Stimulated activated CD4-positive, alpha-beta T cell treated with anti-CD3 and anti-CD28 coated beads, Interleukin-2, amount 100 ng/mL, for 24 hours (primary cell): ENCODE results near the gene BPIFA2.
"Not testable (repeated sequence)": the region's sequence is repeated elsewhere in the genome, so short reads cannot be mapped to it uniquely, and the experiment has no call there.

Source experiments
- DNase-seq, 2 donors: peaks; one replicate each; pipeline ENCODE4 v3.0.0-alpha.2; 2020

The BPIFA2 gene, protein sequence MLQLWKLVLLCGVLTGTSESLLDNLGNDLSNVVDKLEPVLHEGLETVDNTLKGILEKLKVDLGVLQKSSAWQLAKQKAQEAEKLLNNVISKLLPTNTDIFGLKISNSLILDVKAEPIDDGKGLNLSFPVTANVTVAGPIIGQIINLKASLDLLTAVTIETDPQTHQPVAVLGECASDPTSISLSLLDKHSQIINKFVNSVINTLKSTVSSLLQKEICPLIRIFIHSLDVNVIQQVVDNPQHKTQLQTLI

DNA sequence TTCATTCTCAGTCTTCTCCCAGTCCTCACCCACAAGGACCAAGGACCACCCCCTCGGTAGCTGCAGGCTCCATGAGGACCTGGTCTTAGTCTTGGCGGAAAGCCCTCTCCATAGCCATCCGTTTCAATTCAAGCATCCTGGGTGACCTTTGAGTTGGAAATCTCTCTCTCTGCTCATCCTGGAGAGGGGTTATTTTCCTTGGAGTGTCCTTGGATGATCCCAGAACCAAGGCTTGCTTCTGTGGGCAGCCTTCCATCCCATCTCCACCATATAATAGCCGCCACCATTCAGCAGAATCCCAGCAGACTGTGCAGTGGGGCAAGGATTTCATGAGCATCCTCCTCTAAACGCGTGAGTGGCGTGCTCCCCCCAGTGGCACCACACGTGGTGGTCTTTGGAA lies at the start of gene BPIFA2:
Gene BPIFA2, plus strand, starts transcription at position 301 of the 400 bp plus-strand sequence. CDS start 987 bp downstream, outside the sequence.
- no peak for DNase-seq

DNA sequence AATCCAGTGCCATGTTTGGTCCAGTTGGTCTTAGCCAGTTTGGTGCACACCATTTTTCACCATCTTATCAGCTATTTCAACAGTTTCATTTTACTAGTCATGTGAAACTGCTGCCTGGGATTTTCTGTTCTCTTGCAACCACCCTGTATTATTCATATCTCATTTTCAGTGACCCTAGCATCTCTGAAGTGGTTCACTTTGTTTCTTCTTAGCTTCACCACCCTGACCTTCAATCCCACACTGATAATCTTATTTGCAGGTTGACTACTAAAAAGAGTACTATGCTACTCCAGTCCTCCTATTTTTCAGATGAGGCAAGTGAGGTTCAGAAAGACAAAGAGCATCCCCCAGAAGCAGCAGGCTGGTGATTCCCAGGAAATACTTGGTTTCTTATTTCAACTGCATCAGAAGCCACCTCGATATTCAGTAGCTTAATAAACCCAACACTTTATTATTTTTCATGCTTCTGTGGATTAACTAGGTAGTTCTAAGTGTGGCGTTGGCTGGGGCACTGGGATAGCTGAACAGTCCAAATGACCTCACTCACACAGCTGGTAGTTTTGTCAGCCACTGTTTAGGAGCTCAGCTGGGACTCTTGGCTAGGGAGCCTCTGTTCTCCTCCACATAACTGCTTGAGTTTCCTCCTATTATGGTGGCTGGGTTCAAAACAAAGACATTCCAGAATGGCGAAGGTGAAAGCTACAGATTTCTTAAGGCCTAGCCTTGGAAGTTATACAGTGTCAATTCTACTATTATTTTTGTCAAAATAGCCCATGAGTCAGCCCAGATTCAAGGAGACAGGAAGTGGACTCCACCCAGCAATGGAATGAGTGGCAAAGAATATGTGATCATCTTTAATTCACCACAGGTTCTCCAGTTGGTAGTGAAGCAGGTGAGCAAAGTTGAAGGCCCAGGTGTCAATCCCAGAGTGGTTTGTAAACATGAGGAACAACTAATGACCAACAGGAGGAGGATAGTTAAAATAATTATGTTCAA lies 47.9 kb upstream of the BPIFA2 start:
- no peak for DNase-seq

DNA sequence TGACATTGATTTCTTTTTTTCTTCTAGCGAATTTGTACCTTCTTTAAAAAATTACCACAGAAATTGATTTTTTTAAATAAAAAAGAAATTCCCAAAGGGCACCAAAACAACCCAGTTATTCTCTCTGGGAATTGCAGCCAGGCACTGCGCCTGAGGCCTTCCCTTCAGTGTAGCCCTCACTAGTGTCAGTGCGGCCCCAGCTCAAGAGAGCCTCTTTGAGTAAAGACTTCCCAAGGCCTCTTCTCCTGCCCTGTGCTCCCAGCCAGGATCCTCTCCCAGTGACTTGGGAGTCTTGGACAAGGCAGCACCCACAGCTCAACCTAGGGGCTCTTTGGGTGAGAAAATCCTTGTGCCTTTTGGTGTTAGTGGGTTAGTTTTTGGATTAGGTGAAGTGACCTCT lies 47.0 kb upstream of the BPIFA2 start:
- no peak for DNase-seq

DNA sequence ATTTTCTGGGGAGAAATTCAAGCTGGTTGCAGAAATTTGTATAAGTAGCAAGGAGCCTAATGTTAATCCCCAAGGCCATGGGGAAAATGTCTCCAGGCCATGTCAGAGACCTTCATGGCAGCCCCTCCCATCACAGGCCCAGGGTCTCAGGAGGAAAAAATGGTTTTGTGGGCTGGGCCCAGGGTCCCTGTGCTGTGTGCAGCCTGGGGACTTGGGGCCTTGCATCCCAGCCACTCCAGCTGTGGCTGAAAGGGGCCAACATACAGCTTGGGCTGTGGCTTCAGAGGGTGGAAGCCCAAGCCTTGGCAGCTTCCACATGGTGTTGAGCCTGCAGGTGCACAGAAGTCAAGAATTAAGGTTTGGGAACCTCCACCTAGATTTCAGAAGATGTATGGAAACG lies 45.7 kb upstream of the BPIFA2 start:
- not testable (repeated sequence) for DNase-seq

DNA sequence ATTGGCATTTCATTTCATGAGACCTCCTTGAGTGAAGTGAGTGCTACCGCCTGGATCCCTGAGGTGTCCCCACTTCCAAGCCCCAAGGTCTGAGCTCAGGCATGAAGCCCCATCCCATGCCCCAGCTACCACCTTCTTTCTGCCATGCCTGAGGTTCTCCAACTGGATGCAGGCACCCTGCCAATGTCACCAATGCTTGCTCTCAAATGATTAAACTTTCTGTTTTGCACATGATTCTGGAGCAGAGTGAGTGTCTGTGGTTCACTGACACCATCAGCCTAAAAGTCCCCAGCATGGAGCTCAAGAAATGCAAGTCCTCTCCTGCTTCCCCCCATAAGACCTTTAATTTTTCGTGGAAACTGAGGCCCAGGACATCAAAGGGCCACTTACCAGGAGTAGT lies 43.7 kb upstream of the BPIFA2 start:
- DNase-seq: no peak

DNA sequence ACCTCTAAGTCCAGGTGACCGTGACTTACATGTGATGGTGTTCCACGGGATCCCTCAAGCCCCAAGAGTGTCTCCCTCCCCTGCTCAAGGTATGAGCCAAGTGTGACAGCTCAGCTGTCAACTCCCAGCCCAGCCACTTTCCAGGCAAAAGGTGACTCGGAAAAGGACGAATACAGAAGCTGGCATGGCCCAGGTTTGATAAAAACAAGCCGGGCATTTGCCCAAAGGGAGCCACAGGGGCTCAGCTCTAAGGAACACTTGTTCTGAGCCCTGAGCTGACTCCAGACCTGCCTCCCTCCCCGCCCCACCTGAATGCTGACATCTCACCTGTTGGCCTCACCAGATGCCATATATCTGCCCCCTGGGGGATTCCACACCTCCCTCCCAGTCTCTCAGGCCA lies 43.0 kb upstream of the BPIFA2 start:
- no peak for DNase-seq

DNA sequence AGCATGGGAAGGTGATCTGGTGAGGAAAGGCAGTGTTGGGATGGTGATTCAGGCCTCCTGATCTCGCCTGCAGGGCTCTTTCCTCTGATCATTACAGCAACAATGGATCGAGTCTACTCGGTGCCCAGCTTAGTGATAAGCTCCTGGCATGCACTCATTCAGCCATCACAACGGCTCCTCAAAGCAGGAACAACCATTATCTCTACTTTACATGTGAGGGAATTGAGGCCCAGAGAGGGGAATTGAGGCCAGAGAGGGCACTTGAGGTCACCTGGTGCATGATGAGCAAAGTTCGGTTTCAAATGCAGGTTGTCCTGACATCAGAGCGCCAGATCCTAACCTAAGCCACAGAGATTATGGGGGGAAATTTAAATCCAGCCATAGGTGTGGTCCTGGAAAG lies 42.0 kb upstream of the BPIFA2 start:
- no peak for DNase-seq

DNA sequence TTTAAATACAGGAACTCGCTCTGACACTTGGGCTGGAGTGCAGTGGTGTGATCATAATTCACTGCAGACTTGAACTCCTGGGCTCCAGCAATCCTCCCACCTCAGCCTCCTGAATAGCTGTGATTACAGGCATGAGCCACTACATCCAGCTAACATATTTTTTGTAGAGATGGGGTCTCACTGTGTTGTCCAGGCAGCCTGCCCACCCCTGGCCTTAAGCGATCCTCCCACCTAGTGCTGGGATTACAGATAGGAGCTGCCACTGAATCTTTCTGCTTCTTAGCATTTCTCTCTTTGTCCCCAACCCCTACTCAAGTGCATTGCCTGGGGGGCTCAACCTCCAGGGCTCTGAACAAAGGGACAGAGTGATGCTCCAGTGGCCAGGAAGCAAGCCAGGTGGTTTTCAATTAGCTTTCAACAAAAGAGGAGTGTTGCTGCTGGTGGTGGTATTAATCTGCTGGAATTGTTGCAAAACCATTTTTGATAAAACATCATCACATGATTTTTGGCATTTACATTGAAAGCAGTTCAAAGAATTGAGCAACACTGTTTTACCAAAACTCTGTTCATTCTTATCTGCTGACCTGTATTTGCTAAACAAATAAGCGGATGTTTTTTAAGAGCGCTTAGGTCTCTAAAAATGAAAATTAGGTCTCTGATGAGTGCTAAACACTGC lies 40.4 kb upstream of the BPIFA2 start:
- DNase-seq: no peak

DNA sequence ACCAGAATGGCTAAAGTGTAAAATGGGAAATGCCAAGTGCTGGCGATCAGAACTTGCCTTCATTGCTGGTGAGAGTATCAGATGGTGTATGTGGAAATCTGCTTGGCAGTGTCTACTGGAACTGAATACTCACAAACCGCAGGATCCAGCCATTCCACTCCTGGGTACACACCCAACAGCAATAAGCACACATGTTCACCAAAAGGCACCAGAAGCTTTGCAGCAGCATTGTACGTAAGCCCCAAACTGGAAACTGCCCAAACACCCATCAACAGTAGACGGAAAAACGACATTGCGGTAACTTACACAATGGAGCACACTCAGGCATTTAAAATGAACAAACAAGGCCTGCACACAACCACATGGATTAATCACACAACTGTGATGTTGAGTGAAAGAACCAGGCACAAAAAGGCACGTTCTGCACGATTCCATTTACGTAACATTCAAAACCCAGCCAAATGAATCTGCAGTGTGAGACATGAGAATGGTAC lies 37.3 kb upstream of the BPIFA2 start:
- no peak for DNase-seq

DNA sequence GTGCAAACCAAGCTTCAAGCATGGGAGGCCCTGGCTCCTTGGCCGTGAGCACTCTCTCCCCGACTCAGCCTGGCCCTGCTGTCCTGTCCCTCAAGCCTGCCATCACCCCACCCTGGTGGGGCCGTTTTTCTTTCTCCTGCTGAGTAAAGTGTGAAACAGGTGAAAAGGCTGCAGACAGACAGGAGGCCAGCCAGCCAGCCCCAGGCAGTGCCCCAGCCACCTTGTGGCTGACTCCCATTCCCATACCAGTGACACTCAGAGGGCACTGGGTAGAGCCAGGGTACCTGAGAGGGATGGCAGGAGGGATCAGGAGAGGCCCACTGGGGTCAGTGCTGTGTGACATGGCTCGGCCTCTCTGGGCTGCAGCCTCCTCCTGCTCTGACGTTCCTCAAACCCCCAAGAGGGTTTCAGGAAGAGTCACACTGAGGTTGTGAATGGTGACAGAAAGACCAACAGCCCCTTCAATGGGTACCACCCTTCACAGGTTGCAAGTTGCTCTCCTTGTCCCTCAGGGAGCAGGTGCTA lies 35.9 kb upstream of the BPIFA2 start:
- no peak for DNase-seq

DNA sequence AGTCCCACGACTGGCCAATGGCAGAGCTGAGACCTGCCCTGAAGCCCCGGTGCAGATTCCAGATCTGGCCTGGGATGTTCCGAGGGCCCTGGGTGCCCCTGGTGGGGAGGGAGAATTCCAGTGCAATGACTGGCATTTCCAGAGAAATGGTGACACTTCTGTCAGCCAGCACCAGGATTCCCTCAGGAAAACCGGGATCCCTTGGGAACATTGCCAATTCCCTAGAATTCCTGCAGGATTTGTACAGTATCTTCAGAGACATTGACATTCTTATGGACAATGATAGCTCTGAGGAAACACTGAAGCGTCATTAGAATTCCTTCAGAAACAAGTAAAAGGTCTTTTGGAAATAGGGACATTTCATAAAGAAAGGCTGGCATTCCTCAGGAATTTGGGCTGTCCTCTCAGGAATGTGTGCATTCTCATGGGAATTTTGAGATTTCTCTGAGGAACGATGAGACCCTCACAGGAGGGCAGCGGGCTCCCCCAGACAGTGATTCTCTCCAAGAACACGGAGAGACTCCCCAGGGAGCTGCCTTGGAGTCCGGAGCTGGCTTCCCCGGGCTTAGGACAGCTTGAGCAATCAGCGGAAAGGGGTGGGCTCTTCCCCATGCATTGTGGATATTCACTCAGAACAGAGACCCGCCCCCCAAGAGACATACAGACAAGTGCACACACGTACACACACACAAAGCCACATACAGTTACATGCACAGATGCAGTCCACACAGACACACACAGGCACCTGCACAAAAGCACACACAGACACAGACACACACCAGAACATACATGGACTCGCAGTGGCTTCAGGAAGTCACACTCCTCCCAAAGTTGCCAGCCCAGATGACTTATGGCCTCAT lies 35.2 kb upstream of the BPIFA2 start:
- no peak for DNase-seq

DNA sequence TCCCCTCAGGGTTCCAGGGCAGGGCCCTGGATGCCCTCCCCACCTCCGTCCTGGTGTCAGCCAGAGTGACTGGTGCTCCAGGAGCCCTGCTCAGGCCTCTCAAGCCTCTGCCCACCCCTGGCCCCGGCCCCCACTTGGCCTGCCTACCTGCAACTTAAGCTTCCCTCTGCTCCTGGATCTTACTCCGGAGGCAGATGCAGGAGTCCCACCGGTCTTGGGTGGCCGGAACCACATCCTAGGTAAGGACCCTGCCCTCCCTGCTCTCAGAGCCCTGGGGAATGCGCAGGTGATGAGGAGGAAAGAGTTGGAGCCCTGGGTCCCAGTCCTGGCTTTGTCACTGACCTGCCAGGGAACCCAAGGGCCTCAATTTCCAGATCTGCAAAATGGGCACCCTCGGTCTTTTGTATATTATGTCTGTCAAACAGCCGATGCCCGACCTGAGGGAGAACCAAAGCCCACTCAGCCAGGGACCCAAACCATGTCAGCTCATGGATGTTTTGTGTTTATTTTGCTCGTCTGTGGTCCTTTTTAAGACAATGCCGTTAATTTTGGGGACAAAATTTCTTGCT lies 34.5 kb upstream of the BPIFA2 start:
- DNase-seq: no peak

DNA sequence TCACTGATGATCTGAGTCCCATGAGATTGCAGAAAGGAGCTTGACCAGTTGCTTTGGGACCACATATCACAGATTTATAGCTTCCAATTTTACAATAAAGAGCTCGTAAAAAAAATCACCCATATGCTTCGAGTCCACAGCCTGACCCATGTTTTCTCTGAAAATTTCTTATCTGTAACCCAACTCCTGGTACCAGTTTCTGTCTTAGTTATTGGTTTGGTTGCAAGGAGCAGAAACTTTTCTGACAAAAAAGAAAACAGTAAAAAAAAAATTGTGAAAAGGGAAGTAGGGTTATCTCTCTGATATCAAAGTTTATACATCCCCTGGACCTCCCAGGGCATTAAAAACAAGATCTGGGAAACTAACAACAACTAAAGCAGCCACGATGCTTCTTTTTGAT lies 30.8 kb upstream of the BPIFA2 start:
- no peak for DNase-seq

DNA sequence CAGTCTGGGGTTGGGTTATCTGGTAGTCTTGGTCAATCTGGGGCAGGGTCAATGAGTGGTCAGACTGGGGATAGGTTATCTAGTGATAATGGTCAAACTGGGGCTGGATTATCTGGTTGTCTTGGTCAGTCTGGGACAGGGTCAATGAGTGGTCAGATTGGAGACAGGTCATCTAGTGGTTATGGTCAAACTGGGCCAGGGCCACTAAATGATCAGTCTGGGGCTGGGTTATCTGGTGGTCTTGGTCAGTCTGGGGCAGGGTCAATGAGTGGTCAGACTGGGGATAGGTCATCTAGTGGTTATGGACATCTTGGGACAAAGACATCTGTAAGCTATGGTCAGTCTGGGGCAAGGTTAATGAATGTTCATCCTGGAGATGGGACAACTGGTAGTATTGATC lies 28.5 kb upstream of the BPIFA2 start:
- no peak for DNase-seq

DNA sequence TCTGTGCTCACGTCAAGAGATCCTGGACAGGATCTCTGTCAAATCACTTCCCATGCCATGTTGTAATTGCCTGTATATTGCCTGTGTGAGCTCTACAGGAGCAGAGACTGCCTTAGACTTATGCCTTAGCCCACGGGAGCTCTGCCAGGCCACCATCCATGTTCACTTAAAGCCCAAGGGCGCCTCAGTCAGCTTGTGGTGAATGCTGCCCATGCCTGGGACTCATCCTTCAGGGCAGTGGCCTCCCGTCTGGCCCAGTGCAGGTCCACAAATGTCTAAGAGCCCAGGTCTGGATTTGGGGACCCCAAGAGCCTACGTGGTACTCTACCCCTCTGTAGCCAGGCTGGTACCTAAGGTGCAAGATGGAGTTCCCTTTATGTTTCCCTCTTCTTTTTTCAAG lies 22.4 kb upstream of the BPIFA2 start:
- DNase-seq: no peak

DNA sequence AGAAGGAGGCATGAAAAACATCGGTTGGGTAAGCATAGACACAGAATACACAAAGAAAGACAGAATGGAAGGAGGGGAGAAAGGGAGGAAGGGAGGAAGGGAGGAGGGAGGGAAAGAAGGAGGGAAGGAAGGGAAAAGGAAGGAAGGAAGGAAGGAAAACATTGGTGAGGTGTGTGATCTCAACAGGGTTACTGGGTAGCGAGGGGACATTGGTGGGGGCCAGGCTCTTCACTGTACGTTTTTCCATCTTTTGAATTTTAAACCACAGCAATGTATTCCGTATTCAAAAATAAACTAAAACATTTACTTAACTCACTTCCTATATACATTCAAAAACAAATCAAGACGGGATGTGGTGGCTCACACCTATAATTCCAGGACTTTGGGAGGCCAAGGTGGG lies 20.7 kb upstream of the BPIFA2 start:
- no peak for DNase-seq

DNA sequence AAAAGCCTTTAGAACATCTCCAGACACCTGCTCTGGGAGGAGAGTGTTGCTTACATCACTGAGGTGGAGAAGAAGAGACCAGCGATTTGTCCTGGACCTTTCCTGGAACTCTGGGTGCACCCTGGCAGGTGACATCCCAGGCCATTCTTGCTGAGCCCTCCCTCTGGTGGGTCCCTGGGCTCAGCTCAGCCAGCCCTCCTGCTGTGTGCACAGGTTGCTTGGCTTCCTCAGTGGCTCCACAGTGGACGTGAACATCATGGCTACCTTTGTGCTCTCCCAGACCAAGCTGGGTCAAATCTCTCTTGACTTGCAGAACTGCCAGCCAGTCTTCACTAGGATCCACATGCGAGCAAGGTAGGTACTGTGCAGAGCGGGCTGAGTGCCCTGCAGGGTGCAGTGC lies 19.9 kb upstream of the BPIFA2 start:
- DNase-seq: no peak

DNA sequence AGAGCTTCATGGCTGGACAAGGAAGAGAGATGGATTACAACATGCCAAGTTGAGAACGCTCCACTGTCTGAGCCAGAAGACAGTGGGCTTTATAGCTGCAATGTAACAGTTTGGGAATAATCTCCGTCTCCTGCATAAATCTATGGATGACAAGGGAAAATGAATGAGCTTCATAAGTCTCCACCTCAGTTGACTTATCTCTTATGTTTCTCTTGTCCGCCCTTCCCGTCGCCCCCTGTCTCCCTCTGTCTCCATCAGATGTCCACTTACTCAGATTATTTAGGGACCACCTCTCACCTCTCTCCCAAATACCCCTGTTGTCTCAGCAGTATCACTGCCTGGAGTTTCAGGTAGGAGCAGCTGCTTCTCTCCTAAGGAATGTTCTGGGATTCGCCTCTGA lies 13.7 kb upstream of the BPIFA2 start:
- no peak for DNase-seq

DNA sequence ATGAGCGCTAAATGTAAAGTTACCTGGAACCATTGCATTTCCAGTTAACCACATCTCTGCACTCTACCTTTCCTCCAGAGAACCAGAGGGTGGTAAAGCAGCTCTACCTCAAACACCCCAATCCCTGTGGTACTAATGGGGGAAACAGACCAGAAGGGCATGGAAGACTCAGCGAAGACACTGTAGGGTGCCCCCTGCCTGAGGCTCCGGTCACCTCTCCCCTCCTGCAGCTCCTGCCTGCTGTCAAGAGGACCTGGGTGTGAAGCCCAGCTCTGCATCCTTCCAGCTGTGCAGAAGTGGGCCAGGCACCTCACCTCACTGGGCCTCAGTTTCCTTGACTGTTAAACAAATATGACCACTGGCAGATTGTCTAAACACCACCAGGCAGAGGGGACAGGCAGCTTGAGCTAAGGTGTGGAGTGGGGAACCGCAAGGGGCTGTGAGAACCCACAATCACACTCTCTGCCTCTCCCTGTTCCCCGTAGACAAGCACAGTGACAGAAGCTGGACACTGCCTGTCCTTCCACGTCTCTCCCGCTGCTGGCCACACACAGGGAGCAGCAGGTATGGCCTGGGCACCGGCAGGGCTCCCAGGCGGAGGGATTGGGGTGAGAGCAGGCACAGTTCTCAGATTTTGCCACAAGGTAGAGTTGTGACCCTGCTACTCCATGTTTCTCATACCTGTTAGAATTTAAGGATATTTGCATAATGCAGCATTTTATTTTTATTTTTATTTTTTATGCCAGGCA lies 9.1 kb upstream of the BPIFA2 start:
- DNase-seq: no peak

DNA sequence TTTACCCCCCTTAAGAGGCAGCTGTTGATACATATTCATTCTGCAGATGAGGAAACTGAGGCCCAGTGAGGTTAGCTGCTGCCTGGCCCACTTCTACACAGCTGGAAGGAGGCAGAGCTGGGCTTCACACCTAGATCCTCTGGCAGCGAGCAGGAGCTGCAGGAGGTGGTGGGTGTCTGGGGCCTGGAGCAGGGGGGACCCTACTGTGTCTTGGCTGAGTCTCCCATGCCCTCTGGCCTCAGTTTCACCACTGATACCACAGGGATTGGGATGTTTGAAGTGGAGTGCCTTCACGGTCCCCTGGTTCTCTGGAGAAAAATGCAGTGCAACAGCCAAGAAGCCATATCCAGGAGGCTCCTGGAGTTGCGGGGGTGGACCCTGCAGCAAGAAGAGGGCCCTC lies 8.2 kb upstream of the BPIFA2 start:
- no peak for DNase-seq

DNA sequence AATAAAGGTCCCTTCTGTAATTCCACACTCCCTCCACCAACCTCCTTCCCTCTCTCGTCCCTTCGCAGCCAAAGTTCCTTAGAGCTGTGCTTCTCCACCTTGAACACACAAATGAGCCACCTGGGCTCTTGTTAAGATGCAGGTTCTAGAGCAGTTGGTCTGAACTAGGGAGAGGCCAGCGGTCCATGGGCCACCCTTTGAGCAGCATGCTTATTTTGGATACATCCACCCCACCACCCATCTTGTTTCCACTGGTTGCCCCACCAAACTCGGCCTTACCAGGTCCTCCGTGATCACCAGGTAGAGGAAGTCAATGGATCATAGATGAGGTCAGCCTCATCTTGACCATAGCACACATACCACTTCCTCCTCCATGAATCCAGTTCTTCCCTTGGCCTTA lies 7.3 kb upstream of the BPIFA2 start:
- no peak for DNase-seq
